ENCODE measurements around the gene TSPAN9.

Gene TSPAN9

DNA sequence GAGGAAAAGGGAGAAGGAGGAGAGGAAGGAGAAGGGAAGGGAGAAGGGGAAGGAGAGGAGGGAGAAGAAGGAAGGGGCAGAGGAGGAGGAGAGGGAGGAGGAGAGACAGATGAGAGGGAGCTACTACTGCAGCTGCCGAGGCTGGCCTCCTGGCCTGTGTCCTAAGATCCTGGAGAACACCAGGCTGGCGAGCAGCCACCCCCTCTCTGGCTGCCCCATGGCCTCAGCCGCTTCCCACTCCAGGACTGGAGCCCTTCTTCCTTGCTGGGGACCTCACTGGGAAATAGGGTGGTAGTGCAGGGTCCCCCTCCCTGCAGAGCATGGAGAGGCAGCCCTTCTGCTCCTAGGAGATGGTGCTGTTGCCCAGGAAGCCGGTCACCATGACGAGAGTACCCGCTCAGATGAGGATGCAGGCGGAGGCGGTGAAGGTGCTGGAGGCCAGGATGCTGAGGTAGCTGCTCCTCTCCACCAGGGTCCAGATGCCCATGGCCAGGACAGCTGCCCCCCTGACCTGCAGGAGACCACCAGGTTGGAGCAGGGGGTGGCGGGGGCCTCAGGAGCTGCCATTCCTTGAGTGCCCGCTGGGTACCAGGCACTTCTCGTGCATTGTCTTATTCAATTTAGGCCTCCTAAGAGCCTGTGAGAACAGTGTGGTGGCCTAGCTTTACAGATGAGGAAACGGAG is 246.0 kb downstream of the TSPAN9 start:
- Histone ChIP-seq H3K9ac (no peak overlapping the region), H3K79me2 (no peaks in the 10 kb centered on the region), H3K4me1 (no peaks in the 10 kb centered on the region), H3K9me3 (ENCODE audit: control insufficient read depth, low read length) (no peaks in the 10 kb centered on the region), H3K4me2 (ENCODE audit: low read length) (no peak overlapping the region), H3K27ac (no peak overlapping the region), H2AFZ (no peak overlapping the region), H3K27me3 (ENCODE audit: control insufficient read depth, insufficient read depth, low read length) (no peaks in the 10 kb centered on the region), H3K36me3 (ENCODE audit: control insufficient read depth, insufficient read depth, low read length) (no peaks in the 10 kb centered on the region), H3K4me3 (ENCODE audit: low read depth, low read length) (no peak overlapping the region)
- no peak for TF ChIP-seq CTCF (IDR thresholded peaks at IDR 0.05)

DNA sequence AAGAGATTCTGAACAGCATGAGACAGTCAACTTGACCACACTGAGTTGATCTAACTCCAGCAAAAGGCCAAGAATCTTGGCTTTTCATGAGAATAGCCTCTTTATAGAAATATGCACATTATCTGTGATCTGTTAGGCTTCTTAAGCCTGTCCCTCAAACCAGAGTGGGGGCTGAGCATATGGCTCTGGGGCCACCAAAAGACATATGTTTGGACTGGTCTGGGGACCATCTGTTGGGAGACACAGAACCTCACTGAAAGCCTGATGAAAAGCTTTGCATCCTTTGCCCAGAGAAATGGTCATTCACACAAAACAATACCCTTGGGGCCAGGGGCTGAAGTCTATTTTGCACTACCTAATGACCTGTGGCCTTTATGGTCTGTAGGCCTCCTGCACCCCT is 248.6 kb downstream of the TSPAN9 start:
- H3K4me3 ChIP-seq (ENCODE audit: low read depth, low read length): no peak overlapping the region
- no peaks in the 10 kb centered on the region for H3K79me2 ChIP-seq
- H3K9ac ChIP-seq: no peak overlapping the region
- H3K36me3 ChIP-seq (ENCODE audit: control insufficient read depth, insufficient read depth, low read length): no peaks in the 10 kb centered on the region
- TF ChIP-seq CTCF (IDR thresholded peaks at IDR 0.05): no peak
- H3K27me3 ChIP-seq (ENCODE audit: control insufficient read depth, insufficient read depth, low read length): no peaks in the 10 kb centered on the region
- H3K4me2 ChIP-seq (ENCODE audit: low read length): no peak overlapping the region
- H3K27ac ChIP-seq: no peak overlapping the region
- H3K4me1 ChIP-seq: no peaks in the 10 kb centered on the region
- H3K9me3 ChIP-seq (ENCODE audit: control insufficient read depth, low read length): no peaks in the 10 kb centered on the region
- H2AFZ ChIP-seq: no peak overlapping the region

- Histone ChIP-seq H3K79me2 (no peaks in the 10 kb centered on the region), H3K4me2 (ENCODE audit: low read length) (no peak overlapping the region), H3K9ac (no peak overlapping the region), H3K9me3 (ENCODE audit: control insufficient read depth, low read length) (no peaks in the 10 kb centered on the region), H3K36me3 (ENCODE audit: control insufficient read depth, insufficient read depth, low read length) (no peaks in the 10 kb centered on the region), H3K4me1 (no peaks in the 10 kb centered on the region), H3K4me3 (ENCODE audit: low read depth, low read length) (no peak overlapping the region), H3K27me3 (ENCODE audit: control insufficient read depth, insufficient read depth, low read length) (no peaks in the 10 kb centered on the region), H3K27ac (no peak overlapping the region), H2AFZ (no peak overlapping the region)
- TF ChIP-seq CTCF (IDR thresholded peaks at IDR 0.05): no peak
These were observed 249.1 kb downstream of the TSPAN9 start for GRCh38 chr12:3326156-3326849.

DNA sequence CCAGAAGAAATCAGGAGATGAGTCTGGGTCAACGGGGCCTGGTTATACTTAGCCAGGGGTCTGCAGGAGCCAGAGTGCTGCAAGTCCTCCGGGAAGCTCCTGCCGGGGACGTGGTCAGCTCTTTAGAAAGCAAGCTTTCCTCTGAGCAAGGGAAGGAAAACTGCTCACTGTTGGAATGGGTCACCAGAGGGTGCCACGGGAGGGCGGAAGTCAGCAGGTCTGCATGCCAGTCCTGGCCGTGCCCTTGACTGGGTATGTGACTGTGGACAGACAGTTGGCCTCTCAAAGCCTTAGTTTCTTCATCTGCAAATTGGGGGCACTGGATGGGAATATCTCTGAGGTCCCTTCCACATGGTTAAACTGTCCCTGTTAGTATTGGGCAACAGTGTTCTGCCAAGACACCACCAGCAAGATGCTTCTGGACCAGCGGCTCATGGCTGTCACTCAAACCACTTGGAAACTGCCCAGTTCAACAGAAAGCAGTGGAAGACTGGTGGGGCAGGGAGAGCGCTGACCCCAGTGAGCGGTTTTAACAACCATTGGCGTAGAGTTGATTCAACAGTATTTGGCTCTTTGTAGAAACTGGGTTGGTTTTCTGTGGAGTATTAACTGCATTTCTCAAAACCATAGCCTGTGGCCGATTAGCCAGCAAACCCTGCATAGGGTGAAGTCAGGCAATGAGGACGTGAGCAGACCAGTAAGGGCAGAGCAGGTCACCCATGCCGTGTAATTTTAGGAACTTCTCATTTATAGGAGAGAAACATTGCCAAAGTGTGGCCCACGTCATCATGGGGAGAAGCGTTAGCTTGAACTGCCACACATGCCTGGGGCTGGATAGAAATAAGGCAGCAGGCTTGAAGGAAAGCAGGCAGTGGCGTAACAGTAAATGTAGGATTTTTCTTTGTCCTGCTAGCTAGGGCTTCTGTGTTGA is 249.9 kb downstream of the TSPAN9 start:
- no peaks in the 10 kb centered on the region for H3K4me1 ChIP-seq
- H3K4me3 ChIP-seq (ENCODE audit: low read depth, low read length): no peak overlapping the region
- TF ChIP-seq CTCF (IDR thresholded peaks at IDR 0.05): no peak
- no peak overlapping the region for H2AFZ ChIP-seq
- no peaks in the 10 kb centered on the region for H3K27me3 ChIP-seq (ENCODE audit: control insufficient read depth, insufficient read depth, low read length)
- H3K27ac ChIP-seq: no peak overlapping the region
- H3K9me3 ChIP-seq (ENCODE audit: control insufficient read depth, low read length): no peaks in the 10 kb centered on the region
- no peak overlapping the region for H3K4me2 ChIP-seq (ENCODE audit: low read length)
- no peaks in the 10 kb centered on the region for H3K79me2 ChIP-seq
- no peak overlapping the region for H3K9ac ChIP-seq
- H3K36me3 ChIP-seq (ENCODE audit: control insufficient read depth, insufficient read depth, low read length): no peaks in the 10 kb centered on the region
